ENCODE data around the gene ING5. TPM values are rescaled to one million over a fixed set of nuclear protein-coding genes. Genes with fewer than 3 reads are reported as not detected.

ING5 gene
- total RNA-seq, 2 experiments from 2014 or later: 37.1 to 45.5 TPM

GRCh38 chr2:241666627-241667400 is 35.0 kb upstream of the ING5 start:
- H3K27me3 Mint-ChIP-seq: no peaks in the 10 kb centered on the region
- no peak for DNase-seq
- H3K36me3 Mint-ChIP-seq: peaks cover 5% of the 10 kb centered on the region
- H3K9me3 Mint-ChIP-seq: no peaks in the 10 kb centered on the region
- no peak overlapping the region for H3K27ac Mint-ChIP-seq
- no peak overlapping the region for H3K4me3 Mint-ChIP-seq
- H3K4me1 Mint-ChIP-seq: peaks cover 5% of the 10 kb centered on the region

- Mint-ChIP-seq H3K27ac (no peak overlapping the region), H3K36me3 (peaks cover 5% of the 10 kb centered on the region), H3K4me1 (peaks cover 5% of the 10 kb centered on the region), H3K27me3 (no peaks in the 10 kb centered on the region), H3K4me3 (no peak overlapping the region), H3K9me3 (no peaks in the 10 kb centered on the region)
- DNase-seq: no peak
These were observed 33.5 kb upstream of the ING5 start for GRCh38 chr2:241668354-241668753.

GRCh38 chr2:241668839-241669238 is 33.0 kb upstream of the ING5 start:
- Mint-ChIP-seq H3K9me3 (no peaks in the 10 kb centered on the region), H3K27ac (no peak overlapping the region), H3K36me3 (peaks cover 5% of the 10 kb centered on the region)

GRCh38 chr2:241670333-241671110 is 31.3 kb upstream of the ING5 start:
- no peak for DNase-seq
- Mint-ChIP-seq H3K4me3 (no peak overlapping the region), H3K36me3 (peaks cover 8% of the 10 kb centered on the region), H3K27me3 (no peaks in the 10 kb centered on the region), H3K9me3 (no peaks in the 10 kb centered on the region), H3K27ac (no peak overlapping the region), H3K4me1 (peaks cover 3% of the 10 kb centered on the region)

More at GRCh38 chr2:241668839-241669238, 33.0 kb upstream of the ING5 start:
- Mint-ChIP-seq H3K4me3 (no peak overlapping the region), H3K4me1 (peaks cover 7% of the 10 kb centered on the region), H3K27me3 (no peaks in the 10 kb centered on the region)
- DNase-seq: no peak

- no peaks in the 10 kb centered on the region for H3K27me3 Mint-ChIP-seq
- no peak overlapping the region for H3K27ac Mint-ChIP-seq
- no peaks in the 10 kb centered on the region for H3K9me3 Mint-ChIP-seq
- H3K4me3 Mint-ChIP-seq: no peak overlapping the region
- H3K4me1 Mint-ChIP-seq: peaks cover 3% of the 10 kb centered on the region
- H3K36me3 Mint-ChIP-seq: peaks cover 8% of the 10 kb centered on the region
- no peak for DNase-seq
These were observed 30.2 kb upstream of the ING5 start for GRCh38 chr2:241671457-241672240.

GRCh38 chr2:241672243-241673188 is 29.3 kb upstream of the ING5 start:
- H3K27ac Mint-ChIP-seq: peak overlapping the region; percentile 42
- DNase-seq: no peak

GRCh38 chr2:241673189-241673663 is 28.6 kb upstream of the ING5 start:
- peak overlapping the region; percentile 42 for H3K27ac Mint-ChIP-seq
- no peak overlapping the region for H3K4me3 Mint-ChIP-seq
- H3K9me3 Mint-ChIP-seq: no peaks in the 10 kb centered on the region
- H3K4me1 Mint-ChIP-seq: peaks cover 3% of the 10 kb centered on the region
- H3K36me3 Mint-ChIP-seq: peaks cover 7% of the 10 kb centered on the region
- no peak for DNase-seq
- no peaks in the 10 kb centered on the region for H3K27me3 Mint-ChIP-seq

More at GRCh38 chr2:241672243-241673188, 29.3 kb upstream of the ING5 start:
- no peaks in the 10 kb centered on the region for H3K9me3 Mint-ChIP-seq
- peaks cover 3% of the 10 kb centered on the region for H3K4me1 Mint-ChIP-seq
- peaks cover 7% of the 10 kb centered on the region for H3K36me3 Mint-ChIP-seq
- H3K4me3 Mint-ChIP-seq: no peak overlapping the region
- H3K27me3 Mint-ChIP-seq: no peaks in the 10 kb centered on the region

- Mint-ChIP-seq H3K4me3 (no peak overlapping the region), H3K27ac (peak overlapping the region; percentile 21), H3K36me3 (peaks cover 5% of the 10 kb centered on the region), H3K9me3 (no peaks in the 10 kb centered on the region), H3K27me3 (no peaks in the 10 kb centered on the region), H3K4me1 (peaks cover 3% of the 10 kb centered on the region)
- DNase-seq: no peak
These were observed 27.8 kb upstream of the ING5 start for GRCh38 chr2:241673797-241674725.

GRCh38 chr2:241675885-241676284 is 26.0 kb upstream of the ING5 start:
- Mint-ChIP-seq H3K27ac (no peak overlapping the region), H3K9me3 (no peaks in the 10 kb centered on the region), H3K36me3 (peaks cover 7% of the 10 kb centered on the region), H3K27me3 (no peaks in the 10 kb centered on the region), H3K4me3 (no peak overlapping the region), H3K4me1 (peaks cover 5% of the 10 kb centered on the region)
- DNase-seq: no peak

- no peak for DNase-seq
- Mint-ChIP-seq H3K4me3 (no peak overlapping the region), H3K36me3 (peaks cover 13% of the 10 kb centered on the region), H3K27me3 (no peaks in the 10 kb centered on the region), H3K9me3 (no peaks in the 10 kb centered on the region), H3K27ac (no peak overlapping the region), H3K4me1 (peaks cover 7% of the 10 kb centered on the region)
These were observed 25.2 kb upstream of the ING5 start for GRCh38 chr2:241676665-241677064.

GRCh38 chr2:241677392-241677791 is 24.4 kb upstream of the ING5 start:
- no peak for DNase-seq

GRCh38 chr2:241678307-241678706 is 23.5 kb upstream of the ING5 start:
- Mint-ChIP-seq H3K27ac (no peak overlapping the region), H3K9me3 (no peaks in the 10 kb centered on the region), H3K4me3 (no peak overlapping the region), H3K4me1 (peaks cover 10% of the 10 kb centered on the region), H3K27me3 (no peaks in the 10 kb centered on the region), H3K36me3 (peaks cover 17% of the 10 kb centered on the region)
- DNase-seq: no peak

More at GRCh38 chr2:241677392-241677791, 24.4 kb upstream of the ING5 start:
- Mint-ChIP-seq H3K36me3 (peaks cover 17% of the 10 kb centered on the region), H3K27ac (no peak overlapping the region), H3K9me3 (no peaks in the 10 kb centered on the region), H3K4me3 (no peak overlapping the region), H3K4me1 (peaks cover 9% of the 10 kb centered on the region), H3K27me3 (no peaks in the 10 kb centered on the region)

All from activated naive CD8-positive, alpha-beta T cell treated with anti-CD3 and anti-CD28 coated beads for 36 hours (primary cell).